ENCODE results near the gene AMOTL2. TPM values are rescaled to one million over a fixed set of nuclear protein-coding genes. Genes with fewer than 3 reads are reported as not detected.

AMOTL2 gene
- total and polyA plus RNA-seq, 10 of the 15 experiments (the other 5 are each of a cell fraction or from before 2014, with no cell fraction given): 0.20 to 0.33 TPM; not detected in 8

DNA sequence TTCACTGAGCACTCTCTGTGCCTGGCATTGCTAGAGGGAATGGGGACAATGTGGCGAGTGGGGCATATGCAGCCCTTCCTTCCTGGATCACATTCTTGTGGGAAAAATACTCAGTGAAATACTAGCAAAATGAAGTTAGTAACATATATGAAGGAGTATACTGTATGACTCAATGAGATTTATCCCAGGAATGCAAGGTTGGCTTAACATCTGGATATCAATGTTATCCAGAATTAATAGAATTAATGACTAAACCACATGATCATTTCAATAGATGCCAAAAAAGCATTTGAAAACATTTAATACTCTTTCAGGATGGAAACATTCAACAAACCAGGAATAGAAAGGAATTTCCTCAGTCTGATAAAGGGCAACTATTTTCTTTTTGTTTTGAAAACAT is 27.5 kb downstream of the AMOTL2 start (continued):
- TF ChIP-seq, protein P1, sequence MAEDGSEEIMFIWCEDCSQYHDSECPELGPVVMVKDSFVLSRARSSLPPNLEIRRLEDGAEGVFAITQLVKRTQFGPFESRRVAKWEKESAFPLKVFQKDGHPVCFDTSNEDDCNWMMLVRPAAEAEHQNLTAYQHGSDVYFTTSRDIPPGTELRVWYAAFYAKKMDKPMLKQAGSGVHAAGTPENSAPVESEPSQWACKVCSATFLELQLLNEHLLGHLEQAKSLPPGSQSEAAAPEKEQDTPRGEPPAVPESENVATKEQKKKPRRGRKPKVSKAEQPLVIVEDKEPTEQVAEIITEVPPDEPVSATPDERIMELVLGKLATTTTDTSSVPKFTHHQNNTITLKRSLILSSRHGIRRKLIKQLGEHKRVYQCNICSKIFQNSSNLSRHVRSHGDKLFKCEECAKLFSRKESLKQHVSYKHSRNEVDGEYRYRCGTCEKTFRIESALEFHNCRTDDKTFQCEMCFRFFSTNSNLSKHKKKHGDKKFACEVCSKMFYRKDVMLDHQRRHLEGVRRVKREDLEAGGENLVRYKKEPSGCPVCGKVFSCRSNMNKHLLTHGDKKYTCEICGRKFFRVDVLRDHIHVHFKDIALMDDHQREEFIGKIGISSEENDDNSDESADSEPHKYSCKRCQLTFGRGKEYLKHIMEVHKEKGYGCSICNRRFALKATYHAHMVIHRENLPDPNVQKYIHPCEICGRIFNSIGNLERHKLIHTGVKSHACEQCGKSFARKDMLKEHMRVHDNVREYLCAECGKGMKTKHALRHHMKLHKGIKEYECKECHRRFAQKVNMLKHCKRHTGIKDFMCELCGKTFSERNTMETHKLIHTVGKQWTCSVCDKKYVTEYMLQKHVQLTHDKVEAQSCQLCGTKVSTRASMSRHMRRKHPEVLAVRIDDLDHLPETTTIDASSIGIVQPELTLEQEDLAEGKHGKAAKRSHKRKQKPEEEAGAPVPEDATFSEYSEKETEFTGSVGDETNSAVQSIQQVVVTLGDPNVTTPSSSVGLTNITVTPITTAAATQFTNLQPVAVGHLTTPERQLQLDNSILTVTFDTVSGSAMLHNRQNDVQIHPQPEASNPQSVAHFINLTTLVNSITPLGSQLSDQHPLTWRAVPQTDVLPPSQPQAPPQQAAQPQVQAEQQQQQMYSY (CRISPR knock-in tag; IDR thresholded peaks at IDR 0.05): no peak
- TF ChIP-seq GATAD2B (conservative IDR thresholded peaks at IDR 0.05; ENCODE audit: low read depth) (no peak), SIN3A (IDR thresholded peaks at IDR 0.05; ENCODE audit: low read depth, low read length) (no peak), NR2C1 (IDR thresholded peaks at IDR 0.05) (no peak), KLF5 (IDR thresholded peaks at IDR 0.05; ENCODE audit: partially characterized antibody) (no peak), ASH2L (IDR thresholded peaks at IDR 0.05; ENCODE audit: borderline replicate concordance, low read depth) (no peak), SMC3 (IDR thresholded peaks at IDR 0.05; ENCODE audit: borderline replicate concordance, low read length) (no peak)
- TF ChIP-seq, protein P2, sequence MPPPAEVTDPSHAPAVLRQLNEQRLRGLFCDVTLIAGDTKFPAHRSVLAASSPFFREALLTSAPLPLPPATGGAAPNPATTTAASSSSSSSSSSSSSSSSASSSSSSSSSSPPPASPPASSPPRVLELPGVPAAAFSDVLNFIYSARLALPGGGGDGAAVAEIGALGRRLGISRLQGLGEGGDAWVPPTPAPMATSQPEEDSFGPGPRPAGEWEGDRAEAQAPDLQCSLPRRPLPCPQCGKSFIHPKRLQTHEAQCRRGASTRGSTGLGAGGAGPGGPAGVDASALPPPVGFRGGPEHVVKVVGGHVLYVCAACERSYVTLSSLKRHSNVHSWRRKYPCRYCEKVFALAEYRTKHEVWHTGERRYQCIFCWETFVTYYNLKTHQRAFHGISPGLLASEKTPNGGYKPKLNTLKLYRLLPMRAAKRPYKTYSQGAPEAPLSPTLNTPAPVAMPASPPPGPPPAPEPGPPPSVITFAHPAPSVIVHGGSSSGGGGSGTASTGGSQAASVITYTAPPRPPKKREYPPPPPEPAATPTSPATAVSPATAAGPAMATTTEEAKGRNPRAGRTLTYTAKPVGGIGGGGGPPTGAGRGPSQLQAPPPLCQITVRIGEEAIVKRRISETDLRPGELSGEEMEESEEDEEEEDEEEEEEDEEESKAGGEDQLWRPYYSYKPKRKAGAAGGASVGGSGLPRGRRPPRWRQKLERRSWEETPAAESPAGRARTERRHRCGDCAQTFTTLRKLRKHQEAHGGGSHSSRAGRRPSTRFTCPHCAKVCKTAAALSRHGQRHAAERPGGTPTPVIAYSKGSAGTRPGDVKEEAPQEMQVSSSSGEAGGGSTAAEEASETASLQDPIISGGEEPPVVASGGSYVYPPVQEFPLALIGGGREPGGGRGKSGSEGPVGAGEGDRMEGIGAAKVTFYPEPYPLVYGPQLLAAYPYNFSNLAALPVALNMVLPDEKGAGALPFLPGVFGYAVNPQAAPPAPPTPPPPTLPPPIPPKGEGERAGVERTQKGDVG (CRISPR knock-in tag; IDR thresholded peaks at IDR 0.05): no peak
